OCI-LY7 (cell line): Measurements from ENCODE around the gene COPA. TPM values are rescaled to one million over a fixed set of nuclear protein-coding genes. Genes with fewer than 3 reads are reported as not detected.

ENCODE experiments used
- BruUV-seq: library from RNA; stranded (reverse); fragments of 400-500 nt; replicated peaks from 2 replicates; lab custom pipeline; 2021; lab: Mats Ljungman, UMichigan
- CTCF ChIA-PET: fragments of 300-600 bp; sonication (Branson Sonifier 250); formaldehyde crosslinking; loops from one replicate; lab custom pipeline; 2022; ENCODE audit warnings: antibody characterized with exemption; ENCODE audit not compliant: unreplicated experiment; lab: Charles Lee
- POLR2A ChIA-PET: fragments of 300-600 bp; sonication (Branson Sonifier 250); formaldehyde crosslinking; loops from one replicate; lab custom pipeline; 2022; ENCODE audit warnings: antibody characterized with exemption; lab: Charles Lee
- DNase-seq: peaks from one replicate; pipeline ENCODE4 v3.0.0-alpha.2; 2015; ENCODE audit warnings: low spot score
- H2AFZ ChIP-seq: fragments of 200-600 bp; sonication (generic), shearing (Covaris generic); 2 replicates; pipeline ENCODE4 v1.6.1; 2014; ENCODE audit warnings: mild to moderate bottlenecking, antibody characterized with exemption, low read length, moderate library complexity
- H3K27ac ChIP-seq: fragments of 200-600 bp; sonication (generic); 2 replicates; pipeline ENCODE4 v1.5.1; 2014; ENCODE audit warnings: mixed run types, low read depth, mild to moderate bottlenecking, moderate library complexity, low read length, inconsistent platforms; ENCODE audit not compliant: poor library complexity, severe bottlenecking
- H3K36me3 ChIP-seq: fragments of 200-600 bp; sonication (generic); 2 replicates; pipeline ENCODE4 v1.6.1; 2014; ENCODE audit warnings: mild to moderate bottlenecking, antibody characterized with exemption, low read length, moderate library complexity, mixed read lengths; ENCODE audit not compliant: insufficient read depth
- H3K4me1 ChIP-seq: fragments of 200-600 bp; sonication (generic); 2 replicates; pipeline ENCODE4 v1.5.1; 2014; ENCODE audit warnings: mild to moderate bottlenecking, low read length; ENCODE audit not compliant: insufficient read depth, poor library complexity, severe bottlenecking
- H3K4me2 ChIP-seq: fragments of 200-600 bp; sonication (generic); 2 replicates; pipeline ENCODE4 v1.6.1; 2014; ENCODE audit warnings: mild to moderate bottlenecking, low read length
- H3K4me3 ChIP-seq: fragments of 200-600 bp; sonication (generic); 2 replicates; pipeline ENCODE4 v1.5.1; 2014; ENCODE audit warnings: mild to moderate bottlenecking, low read depth, low read length; ENCODE audit not compliant: poor library complexity, severe bottlenecking
- H3K79me2 ChIP-seq: fragments of 200-600 bp; sonication (generic); 2 replicates; pipeline ENCODE4 v1.6.1; 2016; ENCODE audit warnings: low read depth, mild to moderate bottlenecking, low read length, moderate library complexity, mixed read lengths; ENCODE audit not compliant: insufficient read depth
- H3K9me2 ChIP-seq: fragments of 200-600 bp; sonication (generic); 2 replicates; pipeline ENCODE4 v1.6.1; 2016; ENCODE audit warnings: mild to moderate bottlenecking, low read length, mixed read lengths; ENCODE audit not compliant: insufficient read depth
- H3K9me3 ChIP-seq: fragments of 200-600 bp; sonication (generic); 2 replicates; pipeline ENCODE4 v1.6.1; 2014; ENCODE audit warnings: mild to moderate bottlenecking, mixed run types, low read length, mixed read lengths
- H4K20me1 ChIP-seq: fragments of 200-600 bp; sonication (generic); 2 replicates; pipeline ENCODE4 v1.6.1; 2014; ENCODE audit warnings: mild to moderate bottlenecking, antibody characterized with exemption, low read length, moderate library complexity, mixed read lengths; ENCODE audit not compliant: insufficient read depth
- CTCF ChIP-seq: fragments of 200-600 bp; sonication (generic); conservative IDR thresholded peaks from 2 replicates; pipeline ENCODE4 v1.5.1; 2014; ENCODE audit warnings: mild to moderate bottlenecking, antibody characterized with exemption, low read length, moderate library complexity, mixed read lengths
- EZH2phosphoT487 ChIP-seq: fragments of 200-600 bp; sonication (generic); IDR thresholded peaks from 2 replicates; pipeline ENCODE4 v1.6.1; 2018; ENCODE audit warnings: low read depth, borderline replicate concordance, mild to moderate bottlenecking, mixed run types, antibody characterized with exemption, low read length, moderate library complexity, mixed read lengths
- intact Hi-C: fragments of 100-400 bp; cut with micrococcal nuclease; formaldehyde crosslinking; loops from one replicate; pipeline ENCODE4 v1.10.0; 2022; ENCODE audit not compliant: unreplicated experiment
- total RNA-seq, 2 experiments: library from RNA; depleted of rRNA in 1 of 2; stranded (reverse); fragments of >200 nt in 1 of 2; shearing (Covaris generic) in 1 of 2; gene quantifications; 2 replicates each; pipeline ENCODE4 v1.2.3, GENCODE V29; 2014 to 2022

The COPA gene
- total RNA-seq, 2 experiments from 2014 or later = 74.2 to 138 TPM

DNA sequence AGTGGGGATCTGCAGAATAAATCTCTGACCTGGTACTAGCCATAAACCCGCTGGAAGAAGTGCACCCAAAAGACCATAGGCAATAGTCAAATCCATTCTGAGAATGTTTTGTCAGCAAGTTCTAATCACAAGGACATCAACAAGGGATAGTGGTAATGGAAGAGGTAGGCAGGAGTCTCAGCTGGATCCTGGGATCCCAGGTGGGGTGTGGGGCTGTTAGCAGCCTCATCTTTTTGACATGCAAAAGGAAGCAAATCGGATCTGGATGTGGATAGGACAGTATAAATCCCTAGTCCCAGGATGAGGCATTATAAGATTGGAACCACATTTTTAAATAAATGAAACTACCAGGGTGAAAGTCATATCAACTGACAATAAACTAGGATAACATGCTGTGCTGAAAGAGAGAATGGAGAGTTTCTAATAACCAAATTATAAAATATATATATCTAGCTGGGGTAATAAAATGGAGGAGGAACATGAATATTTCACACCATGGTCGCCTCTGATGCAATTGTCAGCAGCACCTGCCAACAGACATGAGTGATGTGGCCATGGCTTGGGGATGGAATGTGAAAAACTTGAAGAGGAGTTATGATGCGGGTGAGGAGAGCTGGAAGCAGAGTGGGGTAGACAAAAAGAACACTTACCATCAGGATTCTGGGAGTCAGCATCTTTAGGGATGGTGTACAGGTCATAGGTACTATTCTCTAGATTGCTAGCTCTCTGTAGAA, 34.4 kb downstream of the COPA start:
- Histone ChIP-seq H3K4me1 (peaks cover 17% of the 10 kb centered on the region), H4K20me1 (no peaks in the 10 kb centered on the region), H3K36me3 (peaks cover 94% of the 10 kb centered on the region), H2AFZ (no peak overlapping the region), H3K27ac (no peak overlapping the region), H3K4me2 (no peak overlapping the region), H3K79me2 (no peaks in the 10 kb centered on the region), H3K4me3 (no peak overlapping the region), H3K9me3 (no peaks in the 10 kb centered on the region), H3K9me2 (no peaks in the 10 kb centered on the region)
- ChIA-PET CTCF (no interaction called here), POLR2A (interaction anchor here (1.3 kb wide), 1 partner anchor 68 kb away, joined by 4 read pairs; no protein-coding TSS in a partner anchor)
- intact Hi-C loops = no loop called here
- no TSS peak for BruUV-seq
- DNase-seq = no peak
- TF ChIP-seq EZH2phosphoT487 = no peak
- TF ChIP-seq CTCF = no peak

- peak overlapping the region; percentile 17 for H3K27ac ChIP-seq
- no peaks in the 10 kb centered on the region for H3K9me2 ChIP-seq
- no peak overlapping the region for H2AFZ ChIP-seq
- H3K4me1 ChIP-seq = peaks cover 17% of the 10 kb centered on the region
- no peak overlapping the region for H3K4me3 ChIP-seq
- peaks cover 94% of the 10 kb centered on the region for H3K36me3 ChIP-seq
- H3K79me2 ChIP-seq = no peaks in the 10 kb centered on the region
- peak; percentile 75 for DNase-seq
- H3K9me3 ChIP-seq = no peaks in the 10 kb centered on the region
- BruUV-seq = no TSS peak
- TF ChIP-seq EZH2phosphoT487 = no peak
- no peak for TF ChIP-seq CTCF
- ChIA-PET CTCF (no interaction called here), POLR2A (interaction anchor here (0.6 to 1.3 kb wide), 3 partner anchors 9 to 73 kb away, joined by 3 to 4 read pairs (median 4); no protein-coding TSS in a partner anchor)
- H3K4me2 ChIP-seq = peak overlapping the region; percentile 54
- intact Hi-C loops = no loop called here
- no peaks in the 10 kb centered on the region for H4K20me1 ChIP-seq
Measured at GRCh38 chr1:160307118-160307791, 35.8 kb downstream of the COPA start.
